Osteoblast (primary cell): ENCODE results near the gene TAPBP. TPM values are rescaled to one million over a fixed set of nuclear protein-coding genes. Genes with fewer than 3 reads are reported as not detected.
"Not testable (repeated sequence)": the region's sequence is repeated elsewhere in the genome, so short reads cannot be mapped to it uniquely, and the experiment has no call there.

ENCODE experiments used
- DNase-seq: peaks from one replicate; pipeline ENCODE4 v3.0.0; 2011; ENCODE audit warnings: low spot score, mixed read lengths; ENCODE audit not compliant: insufficient read length; ENCODE audit errors: missing footprints
- H2AFZ ChIP-seq: 2 replicates; pipeline ENCODE4 v1.6.0; 2011; ENCODE audit warnings: mild to moderate bottlenecking, low read length
- H3K27ac ChIP-seq: 2 replicates; pipeline ENCODE4 v1.5.1; 2011; ENCODE audit warnings: mild to moderate bottlenecking, low read depth, low read length, moderate library complexity
- H3K27me3 ChIP-seq: 2 replicates; pipeline ENCODE4 v1.6.0; 2012; ENCODE audit warnings: mild to moderate bottlenecking, control low read depth, inconsistent platforms, low read length, moderate library complexity; ENCODE audit not compliant: insufficient read depth
- H3K36me3 ChIP-seq: 2 replicates; pipeline ENCODE4 v1.5.1; 2011; ENCODE audit warnings: mild to moderate bottlenecking, low read length, control low read depth, moderate library complexity; ENCODE audit not compliant: insufficient read depth
- H3K4me1 ChIP-seq: 2 replicates; pipeline ENCODE4 v1.5.1; 2011; ENCODE audit warnings: mild to moderate bottlenecking, low read length, control low read depth, moderate library complexity; ENCODE audit not compliant: insufficient read depth
- H3K4me2 ChIP-seq: 2 replicates; pipeline ENCODE4 v1.6.0; 2011; ENCODE audit warnings: mild to moderate bottlenecking, low read length; ENCODE audit not compliant: insufficient read depth
- H3K4me3 ChIP-seq: fragments of 200-600 bp; sonication (generic); 3 replicates; pipeline ENCODE4 v1.5.1; 2012; ENCODE audit warnings: mild to moderate bottlenecking, low read length, inconsistent platforms; ENCODE audit not compliant: insufficient read depth
- H3K79me2 ChIP-seq: 2 replicates; pipeline ENCODE4 v1.6.0; 2012; ENCODE audit warnings: mild to moderate bottlenecking, low read length, control low read depth, inconsistent platforms; ENCODE audit not compliant: insufficient read depth
- H3K9me3 ChIP-seq: 2 replicates; pipeline ENCODE4 v1.5.1; 2011; ENCODE audit warnings: low read depth, low read length, control low read depth
- H4K20me1 ChIP-seq: 2 replicates; pipeline ENCODE4 v1.6.0; 2012; ENCODE audit warnings: mild to moderate bottlenecking, low read length, control low read depth; ENCODE audit not compliant: insufficient read depth
- total RNA-seq: library from RNA; depleted of rRNA; stranded (reverse); fragments of >200 nt; gene quantifications from 2 replicates; pipeline ENCODE4 v1.2.3, GENCODE V29; 2012
- TF ChIP-seq, protein P1 (sequence below): IDR thresholded peaks from 2 replicates; pipeline ENCODE4 v1.5.1; 2011; ENCODE audit warnings: mild to moderate bottlenecking, low read depth, low read length, moderate library complexity; ENCODE audit errors: extremely low read depth

Gene TAPBP
- total RNA-seq, 1 donor = 92.6 TPM

- H3K9me3 ChIP-seq = no peaks in the 10 kb centered on the region
- no peak overlapping the region for H2AFZ ChIP-seq
- TF ChIP-seq, protein P1, sequence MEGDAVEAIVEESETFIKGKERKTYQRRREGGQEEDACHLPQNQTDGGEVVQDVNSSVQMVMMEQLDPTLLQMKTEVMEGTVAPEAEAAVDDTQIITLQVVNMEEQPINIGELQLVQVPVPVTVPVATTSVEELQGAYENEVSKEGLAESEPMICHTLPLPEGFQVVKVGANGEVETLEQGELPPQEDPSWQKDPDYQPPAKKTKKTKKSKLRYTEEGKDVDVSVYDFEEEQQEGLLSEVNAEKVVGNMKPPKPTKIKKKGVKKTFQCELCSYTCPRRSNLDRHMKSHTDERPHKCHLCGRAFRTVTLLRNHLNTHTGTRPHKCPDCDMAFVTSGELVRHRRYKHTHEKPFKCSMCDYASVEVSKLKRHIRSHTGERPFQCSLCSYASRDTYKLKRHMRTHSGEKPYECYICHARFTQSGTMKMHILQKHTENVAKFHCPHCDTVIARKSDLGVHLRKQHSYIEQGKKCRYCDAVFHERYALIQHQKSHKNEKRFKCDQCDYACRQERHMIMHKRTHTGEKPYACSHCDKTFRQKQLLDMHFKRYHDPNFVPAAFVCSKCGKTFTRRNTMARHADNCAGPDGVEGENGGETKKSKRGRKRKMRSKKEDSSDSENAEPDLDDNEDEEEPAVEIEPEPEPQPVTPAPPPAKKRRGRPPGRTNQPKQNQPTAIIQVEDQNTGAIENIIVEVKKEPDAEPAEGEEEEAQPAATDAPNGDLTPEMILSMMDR = no peak
- no peak overlapping the region for H3K4me3 ChIP-seq
- H3K27ac ChIP-seq = no peak overlapping the region
- H3K4me1 ChIP-seq = peaks cover 34% of the 10 kb centered on the region
- peaks cover 26% of the 10 kb centered on the region for H3K79me2 ChIP-seq
- peaks cover 45% of the 10 kb centered on the region for H4K20me1 ChIP-seq
- H3K27me3 ChIP-seq = no peaks in the 10 kb centered on the region
- no peak overlapping the region for H3K4me2 ChIP-seq
- H3K36me3 ChIP-seq = peaks cover 75% of the 10 kb centered on the region
- DNase-seq = no peak
Observed at GRCh38 chr6:33278392-33278741, 35.5 kb downstream of the TAPBP start.

DNA sequence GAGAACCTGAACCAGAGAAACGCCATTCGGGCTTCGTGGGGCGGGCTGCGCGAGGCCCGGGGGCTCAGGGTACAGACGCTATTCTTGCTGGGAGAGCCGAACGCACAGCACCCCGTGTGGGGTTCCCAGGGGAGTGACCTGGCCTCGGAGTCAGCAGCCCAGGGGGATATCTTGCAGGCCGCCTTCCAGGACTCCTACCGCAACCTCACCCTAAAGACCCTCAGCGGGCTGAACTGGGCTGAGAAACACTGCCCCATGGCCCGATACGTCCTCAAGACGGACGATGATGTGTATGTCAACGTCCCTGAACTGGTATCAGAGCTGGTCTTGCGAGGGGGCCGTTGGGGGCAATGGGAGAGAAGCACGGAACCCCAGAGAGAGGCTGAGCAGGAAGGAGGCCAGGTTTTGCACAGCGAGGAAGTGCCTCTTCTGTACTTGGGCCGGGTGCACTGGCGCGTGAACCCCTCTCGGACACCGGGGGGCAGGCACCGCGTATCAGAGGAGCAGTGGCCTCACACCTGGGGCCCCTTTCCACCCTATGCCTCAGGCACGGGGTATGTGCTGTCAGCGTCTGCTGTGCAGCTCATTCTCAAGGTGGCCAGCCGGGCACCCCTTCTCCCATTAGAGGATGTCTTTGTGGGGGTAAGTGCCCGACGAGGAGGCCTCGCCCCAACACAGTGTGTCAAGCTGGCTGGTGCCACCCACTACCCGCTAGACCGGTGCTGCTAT is 36.1 kb downstream of the TAPBP start:
- H3K4me3 ChIP-seq = peak overlapping the region; percentile 67

DNA sequence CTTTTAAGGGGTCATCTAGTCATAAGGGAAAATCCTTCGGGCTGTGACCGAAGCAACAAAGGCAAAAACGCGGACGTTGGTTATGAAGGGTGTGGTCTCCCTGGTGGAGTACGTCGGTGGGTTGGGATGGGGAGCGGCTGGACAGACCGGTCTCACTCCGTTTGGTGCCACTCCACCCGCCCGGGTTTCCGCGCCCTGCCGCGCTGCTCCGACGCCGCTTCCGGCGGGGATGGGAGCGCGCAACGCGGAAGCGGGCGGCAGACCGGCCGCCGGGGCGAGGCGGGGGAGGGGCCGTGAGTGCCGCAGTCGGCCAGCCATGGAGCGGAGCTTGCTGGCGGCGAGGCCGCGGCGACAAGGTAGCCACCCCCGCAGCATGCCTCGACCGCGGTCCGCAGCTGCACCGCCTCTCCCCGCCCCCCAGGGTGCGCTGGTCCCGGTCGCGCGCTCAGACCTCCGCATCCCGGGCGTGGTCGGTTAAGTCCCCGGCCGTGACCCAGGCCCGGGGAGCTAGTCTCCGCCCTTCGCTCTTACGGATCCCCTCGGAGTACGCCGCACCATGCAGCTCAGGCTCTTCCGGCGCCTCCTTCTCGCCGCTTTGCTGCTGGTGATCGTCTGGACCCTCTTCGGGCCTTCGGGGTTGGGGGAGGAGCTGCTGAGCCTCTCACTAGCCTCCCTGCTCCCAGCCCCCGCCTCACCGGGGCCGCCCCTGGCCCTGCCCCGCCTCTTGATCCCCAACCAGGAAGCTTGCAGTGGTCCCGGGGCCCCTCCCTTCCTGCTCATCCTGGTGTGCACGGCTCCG is 36.8 kb downstream of the TAPBP start, which contains the start of gene B3GALT4:
TSS of gene B3GALT4 (plus strand) at position 260 of the 799 bp plus-strand sequence. CDS start at position 557, 297 bp downstream.
- H3K4me2 ChIP-seq = peak within 1 kb of the TSS; percentile 99
- H3K27ac ChIP-seq = peak within 1 kb of the TSS; percentile 19
- H3K79me2 ChIP-seq = peaks cover 39% of the 10 kb centered on the region
- H3K27me3 ChIP-seq = no peaks in the 10 kb centered on the region
- peaks cover 53% of the 10 kb centered on the region for H4K20me1 ChIP-seq
- TF ChIP-seq, protein P1 = peak; percentile 20
- peak; percentile 94 for DNase-seq
- H3K4me3 ChIP-seq = peak within 1 kb of the TSS; percentile 67
- peaks cover 43% of the 10 kb centered on the region for H3K4me1 ChIP-seq
- no peaks in the 10 kb centered on the region for H3K9me3 ChIP-seq
- no peak within 1 kb of the TSS for H2AFZ ChIP-seq
- H3K36me3 ChIP-seq = peaks cover 75% of the 10 kb centered on the region

More for the DNA sequence above, 36.1 kb downstream of the TAPBP start:
- H3K4me2 ChIP-seq = peak overlapping the region; percentile 72
- TF ChIP-seq, protein P1 = no peak
- DNase-seq = no peak
- peaks cover 31% of the 10 kb centered on the region for H3K79me2 ChIP-seq
- peaks cover 50% of the 10 kb centered on the region for H4K20me1 ChIP-seq
- no peaks in the 10 kb centered on the region for H3K9me3 ChIP-seq
- H3K27me3 ChIP-seq = no peaks in the 10 kb centered on the region
- H2AFZ ChIP-seq = no peak overlapping the region
- H3K4me1 ChIP-seq = peaks cover 40% of the 10 kb centered on the region
- H3K36me3 ChIP-seq = peaks cover 77% of the 10 kb centered on the region
- peak overlapping the region; percentile 19 for H3K27ac ChIP-seq

GRCh38 chr6:33276581-33276863 is 37.4 kb downstream of the TAPBP start:
- DNase-seq = peak; percentile 85
- Histone ChIP-seq H3K27ac (peak overlapping the region; percentile 11), H3K4me3 (peak overlapping the region; percentile 67), H4K20me1 (peaks cover 55% of the 10 kb centered on the region), H2AFZ (no peak overlapping the region), H3K4me2 (peak overlapping the region; percentile 72), H3K9me3 (no peaks in the 10 kb centered on the region), H3K27me3 (no peaks in the 10 kb centered on the region), H3K36me3 (peaks cover 73% of the 10 kb centered on the region), H3K4me1 (peaks cover 43% of the 10 kb centered on the region), H3K79me2 (peaks cover 41% of the 10 kb centered on the region)
- TF ChIP-seq, protein P1 = no peak

GRCh38 chr6:33275795-33276580 is 37.9 kb downstream of the TAPBP start:
- H2AFZ ChIP-seq, H3K27ac ChIP-seq, H3K27me3 ChIP-seq, H3K9me3 ChIP-seq: not testable (repeated sequence)
- Histone ChIP-seq H3K79me2 (peaks cover 46% of the 10 kb centered on the region), H3K4me3 (peak overlapping the region; percentile 67), H4K20me1 (peaks cover 55% of the 10 kb centered on the region), H3K4me2 (peak overlapping the region; percentile 99), H3K4me1 (peaks cover 45% of the 10 kb centered on the region), H3K36me3 (peaks cover 69% of the 10 kb centered on the region)
- DNase-seq = peak; percentile 31
